HEK293T (cell line): ENCODE data around the gene POLN.

Experiments
- CTCF ChIA-PET: fragments of 350-600 bp; formaldehyde crosslinking; extraction: SDS; loops from one replicate; lab custom pipeline; 2021; ENCODE audit warnings: antibody characterized with exemption, inconsistent platforms; lab: Yijun Ruan, JAX
- POLR2A ChIA-PET: fragments of 350-600 bp; formaldehyde crosslinking; extraction: SDS; loops from one replicate; lab custom pipeline; 2020; ENCODE audit warnings: antibody characterized with exemption, inconsistent platforms; lab: Yijun Ruan, JAX
- DNase-seq: peaks from one replicate; pipeline ENCODE4 v3.0.0; 2012; ENCODE audit warnings: mixed read lengths; ENCODE audit errors: extremely low spot score
- ARNT ChIP-seq: fragments of 450-650 bp; IDR thresholded peaks from 2 replicates; pipeline ENCODE4 v1.6.1; 2017; ENCODE audit warnings: mild to moderate bottlenecking
- BHLHE40 ChIP-seq: fragments of 450-650 bp; IDR thresholded peaks from 2 replicates; pipeline ENCODE4 v1.6.1; 2016; ENCODE audit warnings: mild to moderate bottlenecking, moderate library complexity, borderline replicate concordance
- CTBP1 ChIP-seq: fragments of 450-650 bp; IDR thresholded peaks from 2 replicates; pipeline ENCODE4 v1.6.1; 2016; ENCODE audit warnings: borderline replicate concordance
- ELF4 ChIP-seq: fragments of 450-650 bp; IDR thresholded peaks from 2 replicates; pipeline ENCODE4 v1.6.1; 2017; ENCODE audit warnings: antibody characterized with exemption
- FOXA1 ChIP-seq: fragments of 450-650 bp; IDR thresholded peaks from 2 replicates; pipeline ENCODE4 v1.6.1; 2016; ENCODE audit warnings: mild to moderate bottlenecking
- FOXK2 ChIP-seq: fragments of 450-650 bp; IDR thresholded peaks from 2 replicates; pipeline ENCODE4 v1.6.1; 2016; ENCODE audit warnings: mild to moderate bottlenecking
- FOXM1 ChIP-seq: fragments of 450-650 bp; IDR thresholded peaks from 2 replicates; pipeline ENCODE4 v1.6.1; 2017; ENCODE audit warnings: mild to moderate bottlenecking, borderline replicate concordance
- HDGF ChIP-seq: fragments of 450-650 bp; IDR thresholded peaks from 2 replicates; pipeline ENCODE4 v1.6.1; 2017; ENCODE audit warnings: antibody characterized with exemption, borderline replicate concordance
- L3MBTL2 ChIP-seq: fragments of 450-650 bp; conservative IDR thresholded peaks from 2 replicates; pipeline ENCODE4 v1.6.1; 2016; ENCODE audit warnings: mild to moderate bottlenecking
- LEF1 ChIP-seq: fragments of 450-650 bp; IDR thresholded peaks from 2 replicates; pipeline ENCODE4 v1.6.1; 2017; ENCODE audit warnings: mild to moderate bottlenecking, borderline replicate concordance
- NFRKB ChIP-seq: fragments of 450-650 bp; IDR thresholded peaks from 2 replicates; pipeline ENCODE4 v1.6.1; 2016; ENCODE audit warnings: mild to moderate bottlenecking, moderate library complexity
- SP1 ChIP-seq: fragments of 450-650 bp; IDR thresholded peaks from 2 replicates; pipeline ENCODE4 v1.6.1; 2017
- SUZ12 ChIP-seq: fragments of 450-650 bp; IDR thresholded peaks from 2 replicates; pipeline ENCODE4 v1.6.1; 2016; ENCODE audit warnings: mild to moderate bottlenecking
- TARDBP ChIP-seq: fragments of 450-650 bp; IDR thresholded peaks from 2 replicates; pipeline ENCODE4 v1.6.1; 2016
- ZNF384 ChIP-seq: fragments of 450-650 bp; IDR thresholded peaks from 2 replicates; pipeline ENCODE4 v1.6.1; 2016
- TF ChIP-seq, protein P1 (sequence below): fragments of 450-650 bp; IDR thresholded peaks from 2 replicates; pipeline ENCODE4 v1.6.1; 2016

POLN gene

DNA sequence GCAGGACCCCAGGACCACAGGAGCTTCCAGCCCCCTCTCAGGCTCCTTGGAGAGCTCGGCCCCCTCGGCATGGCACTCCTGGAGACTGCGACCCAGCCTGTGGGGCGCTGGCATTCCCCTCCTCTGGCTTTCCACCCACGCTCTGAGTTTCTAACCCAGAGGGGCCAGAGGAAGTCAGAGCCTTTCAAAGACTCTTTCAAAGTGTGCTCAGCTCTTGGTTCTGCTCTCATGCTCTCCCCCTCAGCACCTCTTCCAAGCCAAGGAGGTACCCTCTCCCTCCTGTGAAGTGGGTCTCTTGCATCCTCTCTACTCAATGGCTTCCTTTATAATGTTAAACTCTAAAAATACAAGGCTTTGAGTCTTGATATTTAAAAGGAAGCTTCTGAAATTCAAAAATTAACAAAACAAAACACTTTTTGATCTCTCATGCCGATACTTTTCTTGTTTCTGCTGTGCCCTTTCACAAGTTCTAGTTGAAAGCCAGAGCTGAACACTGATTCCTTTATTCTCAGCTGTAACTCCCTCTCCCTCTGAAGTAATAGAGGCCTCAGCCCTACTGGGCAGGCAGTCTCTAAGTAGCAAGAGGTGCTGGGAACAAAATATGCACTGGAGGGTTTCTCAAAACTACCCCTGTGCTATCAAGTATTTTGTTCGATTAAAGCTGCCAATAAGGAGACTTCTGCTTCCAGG, 100.0 kb downstream of the POLN start:
- no peak for DNase-seq
- TF ChIP-seq BHLHE40: no peak
- no peak for TF ChIP-seq SUZ12
- no peak for TF ChIP-seq HDGF
- TF ChIP-seq NFRKB: no peak
- TF ChIP-seq CTBP1: no peak
- TF ChIP-seq ZNF384: no peak
- no peak for TF ChIP-seq LEF1
- TF ChIP-seq ARNT: no peak
- no peak for TF ChIP-seq FOXM1
- TF ChIP-seq ELF4: no peak
- no peak for TF ChIP-seq L3MBTL2
- TF ChIP-seq, protein P1, sequence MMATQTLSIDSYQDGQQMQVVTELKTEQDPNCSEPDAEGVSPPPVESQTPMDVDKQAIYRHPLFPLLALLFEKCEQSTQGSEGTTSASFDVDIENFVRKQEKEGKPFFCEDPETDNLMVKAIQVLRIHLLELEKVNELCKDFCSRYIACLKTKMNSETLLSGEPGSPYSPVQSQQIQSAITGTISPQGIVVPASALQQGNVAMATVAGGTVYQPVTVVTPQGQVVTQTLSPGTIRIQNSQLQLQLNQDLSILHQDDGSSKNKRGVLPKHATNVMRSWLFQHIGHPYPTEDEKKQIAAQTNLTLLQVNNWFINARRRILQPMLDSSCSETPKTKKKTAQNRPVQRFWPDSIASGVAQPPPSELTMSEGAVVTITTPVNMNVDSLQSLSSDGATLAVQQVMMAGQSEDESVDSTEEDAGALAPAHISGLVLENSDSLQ: no peak
- TF ChIP-seq FOXK2: no peak
- no peak for TF ChIP-seq TARDBP
- TF ChIP-seq SP1: no peak
- TF ChIP-seq FOXA1: no peak
- CTCF ChIA-PET: no interaction called here
- POLR2A ChIA-PET: interaction anchor here (0.8 kb wide), 1 partner anchor 10 kb away, joined by 4 read pairs; no protein-coding TSS in a partner anchor

- TF ChIP-seq ELF4 (no peak), BHLHE40 (no peak), TARDBP (no peak)
- TF ChIP-seq, protein P1: no peak
- ChIA-PET CTCF (no interaction called here), POLR2A (interaction anchor here (0.6 to 0.8 kb wide), 2 partner anchors 11 to 95 kb away, joined by 3 to 4 read pairs; no protein-coding TSS in a partner anchor)
- no peak for DNase-seq
These were observed 100.7 kb downstream of the POLN start for GRCh38 chr4:2141022-2141761.

DNA sequence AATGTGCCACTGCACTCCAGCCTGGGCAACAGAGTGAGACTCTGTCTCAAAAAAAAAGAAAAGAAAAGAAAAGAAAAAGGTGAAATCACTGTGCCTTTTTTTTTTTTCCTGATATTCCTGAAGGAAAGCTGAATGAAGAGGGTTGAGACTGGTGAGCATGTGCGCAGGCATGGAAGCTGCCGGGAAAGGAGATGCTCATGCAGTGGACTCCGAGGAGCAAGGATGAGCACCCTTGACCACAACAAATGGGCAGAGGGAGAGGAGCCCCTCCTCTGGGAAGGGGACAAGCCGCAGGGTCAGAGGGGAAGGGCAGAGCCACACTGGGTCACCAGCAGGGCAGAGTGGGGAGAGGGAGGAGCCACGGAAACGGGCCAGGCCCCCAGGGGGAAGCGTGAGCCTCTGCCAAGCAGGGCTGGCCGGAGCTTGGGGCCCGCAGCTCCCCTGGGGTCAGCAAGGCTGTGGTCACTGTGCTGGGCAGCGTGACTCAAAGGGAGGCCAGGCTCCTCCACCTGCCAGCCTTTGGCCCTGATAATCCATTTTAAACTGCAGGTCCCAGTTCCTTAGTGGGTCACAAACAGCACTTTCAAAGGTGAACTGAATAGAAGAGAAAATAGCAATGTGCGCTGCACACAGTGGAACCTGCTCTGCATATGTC, 102.9 kb downstream of the POLN start:
- DNase-seq: no peak
- CTCF ChIA-PET: no interaction called here
- POLR2A ChIA-PET: no interaction called here
- TF ChIP-seq NFRKB: no peak

- TF ChIP-seq BHLHE40 (no peak), FOXM1 (no peak), ZNF384 (no peak)
- ChIA-PET CTCF (no interaction called here), POLR2A (no interaction called here)
- no peak for DNase-seq
These were observed 105.2 kb downstream of the POLN start for GRCh38 chr4:2136726-2137125.

DNA sequence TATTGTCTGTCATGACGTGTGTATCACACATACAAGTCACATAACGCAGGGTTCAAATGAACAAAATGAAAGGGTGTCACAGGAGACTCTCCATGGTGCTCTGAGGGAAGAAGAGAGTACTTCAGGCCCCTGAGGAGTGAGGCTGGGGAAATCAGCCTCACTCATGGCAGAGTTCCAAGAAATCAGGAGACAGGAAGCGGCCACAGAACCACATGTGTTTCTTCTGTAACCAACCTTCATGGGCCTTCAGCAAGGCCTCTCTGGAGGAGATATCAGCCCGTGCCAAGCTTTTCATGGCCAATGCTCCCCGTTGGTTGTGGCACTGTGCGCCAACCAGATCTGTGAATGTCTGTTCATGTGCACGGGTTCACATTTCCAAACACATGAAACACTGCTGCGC, 106.8 kb downstream of the POLN start:
- no peak for TF ChIP-seq ELF4
- no peak for TF ChIP-seq ZNF384
- no peak for TF ChIP-seq FOXK2
- TF ChIP-seq SUZ12: no peak
- TF ChIP-seq CTBP1: no peak
- no peak for TF ChIP-seq FOXM1
- no peak for TF ChIP-seq ARNT
- TF ChIP-seq BHLHE40: no peak
- TF ChIP-seq HDGF: no peak
- no peak for TF ChIP-seq FOXA1
- no peak for TF ChIP-seq LEF1
- TF ChIP-seq NFRKB: no peak
- TF ChIP-seq, protein P1: no peak
- no peak for TF ChIP-seq SP1
- no peak for TF ChIP-seq TARDBP
- no peak for TF ChIP-seq L3MBTL2
- ChIA-PET POLR2A (no interaction called here), CTCF (no interaction called here)
- DNase-seq: no peak

GRCh38 chr4:2132438-2132837, 109.5 kb downstream of the POLN start:
- no peak for DNase-seq
- TF ChIP-seq ZNF384 (no peak), SP1 (no peak), L3MBTL2 (no peak), FOXK2 (no peak), SUZ12 (no peak), FOXM1 (no peak), NFRKB (no peak), TARDBP (no peak), FOXA1 (no peak), HDGF (no peak), CTBP1 (no peak), BHLHE40 (no peak)
- TF ChIP-seq, protein P1: no peak
- CTCF ChIA-PET: no interaction called here
- POLR2A ChIA-PET: no interaction called here
